ENCODE measurements around the gene SIGLEC12.
"Not testable (repeated sequence)": the region's sequence is repeated elsewhere in the genome, so short reads cannot be mapped to it uniquely, and the experiment has no call there.

SIGLEC12 gene

GRCh38 chr19:51503286-51503817, 1.8 kb upstream of the SIGLEC12 start:
- H3K9ac ChIP-seq (ENCODE audit: low read length) = no peak overlapping the region
- no peaks in the 10 kb centered on the region for H3K79me2 ChIP-seq (ENCODE audit: low read length)
- H2AFZ ChIP-seq (ENCODE audit: low read length) = no peak overlapping the region
- no peaks in the 10 kb centered on the region for H3K9me3 ChIP-seq (replicated peaks; ENCODE audit: insufficient read depth, low read length)
- TF ChIP-seq CTCF (IDR thresholded peaks at IDR 0.05; ENCODE audit: low read length) (no peak), EZH2 (optimal IDR thresholded peaks at IDR 0.05; ENCODE audit: low read depth, low read length) (no peak), EZH2phosphoT487 (IDR thresholded peaks at IDR 0.05; ENCODE audit: low read length) (no peak)
- no peaks in the 10 kb centered on the region; the same call in 1 of the 2 replicates for H4K20me1 ChIP-seq (ENCODE audit: insufficient read depth, low read length)
- no peaks in the 10 kb centered on the region for H3F3A ChIP-seq (ENCODE audit: insufficient read depth, low read length)
- no peak overlapping the region for H3K27ac ChIP-seq (ENCODE audit: low read length)
- H3K4me1 ChIP-seq (ENCODE audit: low read length) = no peaks in the 10 kb centered on the region
- no peaks in the 10 kb centered on the region for H3K27me3 ChIP-seq (replicated peaks; ENCODE audit: insufficient read depth, low read length)
- no peaks in the 10 kb centered on the region for H3K36me3 ChIP-seq (replicated peaks; ENCODE audit: insufficient read depth, low read length)
- no peak overlapping the region for H3K4me2 ChIP-seq (ENCODE audit: low read depth, low read length)
- DNase-seq = no peak
- H3K4me3 ChIP-seq (ENCODE audit: low read length) = no peak overlapping the region
- no peaks in the 10 kb centered on the region for H3K9me2 ChIP-seq (replicated peaks; ENCODE audit: insufficient read depth, low read length)

- not testable (repeated sequence) for H3K27me3 ChIP-seq (replicated peaks; ENCODE audit: insufficient read depth, low read length); H4K20me1 ChIP-seq (ENCODE audit: insufficient read depth, low read length); H3K4me1 ChIP-seq (ENCODE audit: low read length); H3K4me3 ChIP-seq (ENCODE audit: low read length); DNase-seq; H3K9me3 ChIP-seq (replicated peaks; ENCODE audit: insufficient read depth, low read length); H3K79me2 ChIP-seq (ENCODE audit: low read length); H3F3A ChIP-seq (ENCODE audit: insufficient read depth, low read length); H3K27ac ChIP-seq (ENCODE audit: low read length); H3K9ac ChIP-seq (ENCODE audit: low read length); H2AFZ ChIP-seq (ENCODE audit: low read length); H3K36me3 ChIP-seq (replicated peaks; ENCODE audit: insufficient read depth, low read length); H3K9me2 ChIP-seq (replicated peaks; ENCODE audit: insufficient read depth, low read length); H3K4me2 ChIP-seq (ENCODE audit: low read depth, low read length)
Measured at GRCh38 chr19:51500931-51501330, 669 bp downstream of the SIGLEC12 start.

GRCh38 chr19:51497666-51498065, 3.9 kb downstream of the SIGLEC12 start:
- no peaks in the 10 kb centered on the region for H4K20me1 ChIP-seq (ENCODE audit: insufficient read depth, low read length)
- H3K4me3 ChIP-seq (ENCODE audit: low read length) = no peak overlapping the region
- H3K9me2 ChIP-seq (replicated peaks; ENCODE audit: insufficient read depth, low read length) = no peaks in the 10 kb centered on the region
- no peak overlapping the region for H3K27ac ChIP-seq (ENCODE audit: low read length)
- no peak overlapping the region for H3K9ac ChIP-seq (ENCODE audit: low read length)
- DNase-seq = no peak
- TF ChIP-seq CTCF (IDR thresholded peaks at IDR 0.05; ENCODE audit: low read length) (no peak), EZH2phosphoT487 (IDR thresholded peaks at IDR 0.05; ENCODE audit: low read length) (no peak), EZH2 (optimal IDR thresholded peaks at IDR 0.05; ENCODE audit: low read depth, low read length) (no peak)
- H3K4me2 ChIP-seq (ENCODE audit: low read depth, low read length) = no peak overlapping the region
- no peaks in the 10 kb centered on the region for H3K27me3 ChIP-seq (replicated peaks; ENCODE audit: insufficient read depth, low read length)
- H3F3A ChIP-seq (ENCODE audit: insufficient read depth, low read length) = no peaks in the 10 kb centered on the region
- no peaks in the 10 kb centered on the region for H3K79me2 ChIP-seq (ENCODE audit: low read length)
- H3K9me3 ChIP-seq (replicated peaks; ENCODE audit: insufficient read depth, low read length) = no peaks in the 10 kb centered on the region
- no peaks in the 10 kb centered on the region for H3K36me3 ChIP-seq (replicated peaks; ENCODE audit: insufficient read depth, low read length)
- no peaks in the 10 kb centered on the region for H3K4me1 ChIP-seq (ENCODE audit: low read length)
- no peak overlapping the region for H2AFZ ChIP-seq (ENCODE audit: low read length)

GRCh38 chr19:51493776-51494175, 7.8 kb downstream of the SIGLEC12 start:
- Histone ChIP-seq H4K20me1 (ENCODE audit: insufficient read depth, low read length) (no peaks in the 10 kb centered on the region), H3K9me2 (replicated peaks; ENCODE audit: insufficient read depth, low read length) (no peaks in the 10 kb centered on the region), H3K9ac (ENCODE audit: low read length) (no peak overlapping the region), H3K9me3 (replicated peaks; ENCODE audit: insufficient read depth, low read length) (no peaks in the 10 kb centered on the region), H3F3A (ENCODE audit: insufficient read depth, low read length) (no peaks in the 10 kb centered on the region), H3K4me1 (ENCODE audit: low read length) (no peaks in the 10 kb centered on the region), H3K27ac (ENCODE audit: low read length) (no peak overlapping the region), H2AFZ (ENCODE audit: low read length) (no peak overlapping the region), H3K79me2 (ENCODE audit: low read length) (no peaks in the 10 kb centered on the region), H3K27me3 (replicated peaks; ENCODE audit: insufficient read depth, low read length) (no peaks in the 10 kb centered on the region), H3K4me2 (ENCODE audit: low read depth, low read length) (no peak overlapping the region), H3K4me3 (ENCODE audit: low read length) (no peak overlapping the region), H3K36me3 (replicated peaks; ENCODE audit: insufficient read depth, low read length) (no peaks in the 10 kb centered on the region)
- no peak for DNase-seq
- TF ChIP-seq EZH2phosphoT487 (IDR thresholded peaks at IDR 0.05; ENCODE audit: low read length) (no peak), CTCF (IDR thresholded peaks at IDR 0.05; ENCODE audit: low read length) (no peak), EZH2 (optimal IDR thresholded peaks at IDR 0.05; ENCODE audit: low read depth, low read length) (no peak)

All from MM.1S (cell line).